ENCODE results near the gene RIMKLA. TPM values are rescaled to one million over a fixed set of nuclear protein-coding genes. Genes with fewer than 3 reads are reported as not detected.

The RIMKLA gene
- total RNA-seq, 1 donor, result 0.09 TPM

DNA sequence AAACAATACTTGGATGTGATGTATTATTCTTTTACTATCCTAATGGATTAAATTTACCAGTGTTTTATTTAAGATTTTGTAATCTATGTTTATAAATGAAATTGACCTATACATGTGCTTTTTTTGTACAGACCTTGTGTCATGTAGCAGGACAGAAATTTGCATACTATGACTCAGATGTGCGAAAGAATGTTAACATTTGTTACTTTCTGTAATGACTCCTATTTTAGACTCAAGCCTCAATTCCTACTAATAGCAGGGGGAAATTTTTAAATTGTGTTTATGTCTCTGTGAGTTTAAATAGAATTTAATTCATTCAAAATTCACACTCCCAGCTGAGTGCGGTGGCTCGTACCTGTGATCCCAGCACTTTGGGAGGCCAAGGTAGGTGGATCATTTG is 21.8 kb upstream of the RIMKLA start:
- TF ChIP-seq, protein P1, sequence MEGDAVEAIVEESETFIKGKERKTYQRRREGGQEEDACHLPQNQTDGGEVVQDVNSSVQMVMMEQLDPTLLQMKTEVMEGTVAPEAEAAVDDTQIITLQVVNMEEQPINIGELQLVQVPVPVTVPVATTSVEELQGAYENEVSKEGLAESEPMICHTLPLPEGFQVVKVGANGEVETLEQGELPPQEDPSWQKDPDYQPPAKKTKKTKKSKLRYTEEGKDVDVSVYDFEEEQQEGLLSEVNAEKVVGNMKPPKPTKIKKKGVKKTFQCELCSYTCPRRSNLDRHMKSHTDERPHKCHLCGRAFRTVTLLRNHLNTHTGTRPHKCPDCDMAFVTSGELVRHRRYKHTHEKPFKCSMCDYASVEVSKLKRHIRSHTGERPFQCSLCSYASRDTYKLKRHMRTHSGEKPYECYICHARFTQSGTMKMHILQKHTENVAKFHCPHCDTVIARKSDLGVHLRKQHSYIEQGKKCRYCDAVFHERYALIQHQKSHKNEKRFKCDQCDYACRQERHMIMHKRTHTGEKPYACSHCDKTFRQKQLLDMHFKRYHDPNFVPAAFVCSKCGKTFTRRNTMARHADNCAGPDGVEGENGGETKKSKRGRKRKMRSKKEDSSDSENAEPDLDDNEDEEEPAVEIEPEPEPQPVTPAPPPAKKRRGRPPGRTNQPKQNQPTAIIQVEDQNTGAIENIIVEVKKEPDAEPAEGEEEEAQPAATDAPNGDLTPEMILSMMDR (IDR thresholded peaks at IDR 0.05; ENCODE audit: insufficient read depth, low read length), result no peak
- DNase-seq (ENCODE audit: low read depth), result no peak
- no peak overlapping the region for H3K4me3 ChIP-seq (ENCODE audit: low read depth, low read length)

DNA sequence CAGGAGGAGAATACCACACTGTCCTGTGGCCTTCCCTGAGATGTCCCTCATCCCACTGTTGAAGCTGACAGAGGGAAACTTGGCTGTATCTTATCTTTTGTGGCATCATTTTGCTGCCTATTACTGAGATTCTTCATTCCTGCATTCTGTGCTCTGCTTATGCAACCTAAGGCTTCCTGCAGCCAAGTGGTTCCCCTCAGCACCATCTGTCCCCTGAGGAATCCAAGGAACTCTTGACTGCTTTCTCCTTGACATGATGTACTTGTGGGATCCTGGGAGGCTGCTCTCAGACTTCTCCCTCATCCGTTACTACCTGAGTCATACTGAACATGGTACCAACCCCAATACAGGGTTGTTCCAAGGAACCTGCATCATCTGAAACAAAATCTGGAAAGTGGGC is 21.1 kb upstream of the RIMKLA start:
- DNase-seq (ENCODE audit: low read depth), result peak; percentile 5
- no peak overlapping the region for H3K4me3 ChIP-seq (ENCODE audit: low read depth, low read length)
- TF ChIP-seq, protein P1 (IDR thresholded peaks at IDR 0.05; ENCODE audit: insufficient read depth, low read length), result no peak

DNA sequence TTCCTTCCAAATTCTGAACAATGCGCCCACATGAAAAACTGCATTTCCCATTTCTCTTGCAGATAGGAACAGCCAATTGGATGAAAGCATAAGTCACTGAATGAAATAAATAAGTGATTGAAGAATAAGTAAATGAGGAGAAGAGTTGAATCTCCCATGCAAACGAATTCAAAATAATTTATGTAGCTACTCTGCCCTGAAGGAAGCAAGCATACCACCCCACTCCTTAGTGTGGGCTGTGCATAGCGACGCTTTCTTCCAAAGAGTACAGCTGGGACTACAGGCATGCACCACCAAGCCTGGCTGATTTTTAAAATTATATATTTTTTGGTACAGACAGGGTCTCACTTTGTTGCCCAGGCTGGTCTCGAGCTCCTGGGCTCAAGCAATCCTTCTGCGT is 16.5 kb upstream of the RIMKLA start:
- no peak overlapping the region for H3K4me3 ChIP-seq (ENCODE audit: low read depth, low read length)
- TF ChIP-seq, protein P1 (IDR thresholded peaks at IDR 0.05; ENCODE audit: insufficient read depth, low read length), result no peak
- no peak for DNase-seq (ENCODE audit: low read depth)

GRCh38 chr1:42364542-42364941 is 16.1 kb upstream of the RIMKLA start:
- DNase-seq (ENCODE audit: low read depth), result no peak
- H3K4me3 ChIP-seq (ENCODE audit: low read depth, low read length), result no peak overlapping the region
- TF ChIP-seq, protein P1 (IDR thresholded peaks at IDR 0.05; ENCODE audit: insufficient read depth, low read length), result no peak

- TF ChIP-seq, protein P1 (IDR thresholded peaks at IDR 0.05; ENCODE audit: insufficient read depth, low read length), result no peak
- no peak overlapping the region for H3K4me3 ChIP-seq (ENCODE audit: low read depth, low read length)
- DNase-seq (ENCODE audit: low read depth), result no peak
Observed at GRCh38 chr1:42365118-42365517, 15.5 kb upstream of the RIMKLA start.

- H3K4me3 ChIP-seq (ENCODE audit: low read depth, low read length), result no peak overlapping the region
Observed at GRCh38 chr1:42368096-42368795, 12.3 kb upstream of the RIMKLA start.

More at GRCh38 chr1:42368096-42368795, 12.3 kb upstream of the RIMKLA start:
- TF ChIP-seq, protein P1 (IDR thresholded peaks at IDR 0.05; ENCODE audit: insufficient read depth, low read length), result no peak
- DNase-seq (ENCODE audit: low read depth), result no peak
